Gastrocnemius medialis (tissue), 4 donors: ENCODE data around the gene USF3.

Experiments
- POLR2A ChIP-seq, 2 donors: fragments of 450-650 bp; IDR thresholded peaks; one replicate each; pipeline ENCODE4 v1.6.1; 2017; ENCODE audit warnings: antibody characterized with exemption in 2 of 2, mild to moderate bottlenecking in 2 of 2, moderate library complexity in 2 of 2
- TF ChIP-seq, protein P1 (sequence below), 5 experiments: fragments of 450-650 bp in 3 of 5; fragments of 200-600 bp in 2 of 5; sonication (generic) in 2 of 5; IDR thresholded peaks in 4 of 5; conservative IDR thresholded peaks in 1 of 5; 1 replicate in 4 of 5; 2 replicates in 1 of 5; pipeline ENCODE4 v1.5.1; 2016 to 2019; ENCODE audit warnings: antibody characterized with exemption in 5 of 5, mild to moderate bottlenecking in 3 of 5, moderate library complexity in 3 of 5

DNA sequence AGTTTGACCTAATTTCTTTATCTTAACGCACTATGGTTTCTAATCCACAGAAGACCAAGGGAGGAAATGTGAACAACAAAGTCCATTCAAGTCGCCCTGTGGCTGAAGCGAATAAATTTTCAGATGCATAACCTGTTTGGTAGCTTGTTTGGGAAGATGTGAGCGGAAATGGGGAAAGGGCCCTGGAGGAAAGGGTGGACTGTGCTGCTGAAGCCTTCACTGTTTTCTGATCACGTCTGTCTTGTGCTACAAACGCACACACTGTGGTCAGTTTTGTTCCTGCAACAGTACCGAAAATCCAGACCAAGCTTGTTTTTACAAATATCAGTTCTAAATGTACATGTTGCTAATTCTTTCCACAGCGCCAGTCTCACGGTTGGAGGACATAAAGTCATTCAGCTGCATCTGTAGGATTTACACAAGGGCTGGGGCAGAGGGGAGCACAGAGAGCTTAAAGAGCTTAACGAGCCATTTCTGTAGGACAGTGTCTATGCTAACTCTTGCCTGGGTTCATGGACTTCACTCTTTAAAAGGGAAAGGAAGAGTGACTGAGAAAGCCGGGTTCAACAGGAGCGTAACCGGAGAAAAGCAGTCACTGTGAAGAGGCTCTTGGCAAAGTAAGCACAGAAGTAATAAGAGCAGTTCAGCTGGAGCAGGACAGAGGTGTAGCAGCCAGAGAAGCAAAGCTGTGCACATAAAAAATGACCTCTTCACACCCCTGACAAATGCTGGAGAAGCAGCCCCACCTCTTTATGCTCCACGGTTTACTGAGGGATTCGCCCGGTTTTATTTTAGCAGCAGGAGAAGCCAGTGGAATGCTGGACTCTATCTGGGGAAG, 66.6 kb downstream of the USF3 start:
- TF ChIP-seq, protein P1, sequence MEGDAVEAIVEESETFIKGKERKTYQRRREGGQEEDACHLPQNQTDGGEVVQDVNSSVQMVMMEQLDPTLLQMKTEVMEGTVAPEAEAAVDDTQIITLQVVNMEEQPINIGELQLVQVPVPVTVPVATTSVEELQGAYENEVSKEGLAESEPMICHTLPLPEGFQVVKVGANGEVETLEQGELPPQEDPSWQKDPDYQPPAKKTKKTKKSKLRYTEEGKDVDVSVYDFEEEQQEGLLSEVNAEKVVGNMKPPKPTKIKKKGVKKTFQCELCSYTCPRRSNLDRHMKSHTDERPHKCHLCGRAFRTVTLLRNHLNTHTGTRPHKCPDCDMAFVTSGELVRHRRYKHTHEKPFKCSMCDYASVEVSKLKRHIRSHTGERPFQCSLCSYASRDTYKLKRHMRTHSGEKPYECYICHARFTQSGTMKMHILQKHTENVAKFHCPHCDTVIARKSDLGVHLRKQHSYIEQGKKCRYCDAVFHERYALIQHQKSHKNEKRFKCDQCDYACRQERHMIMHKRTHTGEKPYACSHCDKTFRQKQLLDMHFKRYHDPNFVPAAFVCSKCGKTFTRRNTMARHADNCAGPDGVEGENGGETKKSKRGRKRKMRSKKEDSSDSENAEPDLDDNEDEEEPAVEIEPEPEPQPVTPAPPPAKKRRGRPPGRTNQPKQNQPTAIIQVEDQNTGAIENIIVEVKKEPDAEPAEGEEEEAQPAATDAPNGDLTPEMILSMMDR (IDR thresholded peaks at IDR 0.05 in 4 of 5, conservative IDR thresholded peaks at IDR 0.05 in 1 of 5) = no peak
- no peak for TF ChIP-seq POLR2A (IDR thresholded peaks at IDR 0.05)
